ENCODE measurements around the gene ESR2. TPM values are rescaled to one million over a fixed set of nuclear protein-coding genes. Genes with fewer than 3 reads are reported as not detected.

Gene ESR2
- total and polyA plus RNA-seq, 2 of the 8 experiments (the other 6 are each of a cell fraction or from before 2014, with no cell fraction given), result 0.19 to 0.23 TPM

DNA sequence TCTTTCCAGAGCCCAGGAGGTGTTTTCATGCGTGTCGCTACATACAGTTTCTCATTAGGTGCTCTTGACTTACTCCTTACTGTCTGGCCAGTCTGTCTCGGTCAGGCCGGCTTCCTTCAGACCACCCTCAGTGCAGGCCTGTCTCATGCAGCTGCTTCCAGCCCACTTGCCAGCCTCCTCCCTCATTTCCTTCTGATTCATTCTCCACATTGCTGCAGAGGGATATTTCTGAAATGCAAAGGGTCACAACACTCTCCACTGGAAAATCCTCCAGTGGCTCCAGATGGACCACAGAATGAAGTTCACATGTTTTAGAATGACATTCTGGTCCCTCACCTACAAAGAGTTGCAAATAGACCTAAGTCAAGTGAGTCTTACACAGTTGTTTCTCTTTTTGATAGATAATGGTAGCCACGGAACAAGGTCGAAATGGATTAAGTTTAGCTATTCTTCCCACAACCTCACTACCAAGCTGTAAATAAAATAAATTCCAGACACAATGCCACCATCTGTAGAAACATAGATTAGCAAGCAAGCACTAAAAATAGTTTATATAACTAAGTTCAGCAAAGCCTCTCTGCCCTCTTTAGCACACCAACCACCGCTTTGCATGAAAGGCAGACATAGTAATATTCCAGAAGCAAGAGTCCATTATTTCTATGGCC is 146.9 kb downstream of the ESR2 start (continued):
- TF ChIP-seq FOSL1 (IDR thresholded peaks at IDR 0.05; ENCODE audit: insufficient read depth, low read depth, low read length), result no peak
- no peak for TF ChIP-seq CHD1 (IDR thresholded peaks at IDR 0.05; ENCODE audit: low read depth, low read length)
- TF ChIP-seq BCL11A (IDR thresholded peaks at IDR 0.05; ENCODE audit: low read depth in 2 of 2, low read length in 2 of 2), result no peak
- TF ChIP-seq SIN3A (conservative IDR thresholded peaks at IDR 0.05 in 1 of 2, IDR thresholded peaks at IDR 0.05 in 1 of 2; ENCODE audit: low read depth in 1 of 2, low read length in 2 of 2), result no peak
- TF ChIP-seq, protein P1, sequence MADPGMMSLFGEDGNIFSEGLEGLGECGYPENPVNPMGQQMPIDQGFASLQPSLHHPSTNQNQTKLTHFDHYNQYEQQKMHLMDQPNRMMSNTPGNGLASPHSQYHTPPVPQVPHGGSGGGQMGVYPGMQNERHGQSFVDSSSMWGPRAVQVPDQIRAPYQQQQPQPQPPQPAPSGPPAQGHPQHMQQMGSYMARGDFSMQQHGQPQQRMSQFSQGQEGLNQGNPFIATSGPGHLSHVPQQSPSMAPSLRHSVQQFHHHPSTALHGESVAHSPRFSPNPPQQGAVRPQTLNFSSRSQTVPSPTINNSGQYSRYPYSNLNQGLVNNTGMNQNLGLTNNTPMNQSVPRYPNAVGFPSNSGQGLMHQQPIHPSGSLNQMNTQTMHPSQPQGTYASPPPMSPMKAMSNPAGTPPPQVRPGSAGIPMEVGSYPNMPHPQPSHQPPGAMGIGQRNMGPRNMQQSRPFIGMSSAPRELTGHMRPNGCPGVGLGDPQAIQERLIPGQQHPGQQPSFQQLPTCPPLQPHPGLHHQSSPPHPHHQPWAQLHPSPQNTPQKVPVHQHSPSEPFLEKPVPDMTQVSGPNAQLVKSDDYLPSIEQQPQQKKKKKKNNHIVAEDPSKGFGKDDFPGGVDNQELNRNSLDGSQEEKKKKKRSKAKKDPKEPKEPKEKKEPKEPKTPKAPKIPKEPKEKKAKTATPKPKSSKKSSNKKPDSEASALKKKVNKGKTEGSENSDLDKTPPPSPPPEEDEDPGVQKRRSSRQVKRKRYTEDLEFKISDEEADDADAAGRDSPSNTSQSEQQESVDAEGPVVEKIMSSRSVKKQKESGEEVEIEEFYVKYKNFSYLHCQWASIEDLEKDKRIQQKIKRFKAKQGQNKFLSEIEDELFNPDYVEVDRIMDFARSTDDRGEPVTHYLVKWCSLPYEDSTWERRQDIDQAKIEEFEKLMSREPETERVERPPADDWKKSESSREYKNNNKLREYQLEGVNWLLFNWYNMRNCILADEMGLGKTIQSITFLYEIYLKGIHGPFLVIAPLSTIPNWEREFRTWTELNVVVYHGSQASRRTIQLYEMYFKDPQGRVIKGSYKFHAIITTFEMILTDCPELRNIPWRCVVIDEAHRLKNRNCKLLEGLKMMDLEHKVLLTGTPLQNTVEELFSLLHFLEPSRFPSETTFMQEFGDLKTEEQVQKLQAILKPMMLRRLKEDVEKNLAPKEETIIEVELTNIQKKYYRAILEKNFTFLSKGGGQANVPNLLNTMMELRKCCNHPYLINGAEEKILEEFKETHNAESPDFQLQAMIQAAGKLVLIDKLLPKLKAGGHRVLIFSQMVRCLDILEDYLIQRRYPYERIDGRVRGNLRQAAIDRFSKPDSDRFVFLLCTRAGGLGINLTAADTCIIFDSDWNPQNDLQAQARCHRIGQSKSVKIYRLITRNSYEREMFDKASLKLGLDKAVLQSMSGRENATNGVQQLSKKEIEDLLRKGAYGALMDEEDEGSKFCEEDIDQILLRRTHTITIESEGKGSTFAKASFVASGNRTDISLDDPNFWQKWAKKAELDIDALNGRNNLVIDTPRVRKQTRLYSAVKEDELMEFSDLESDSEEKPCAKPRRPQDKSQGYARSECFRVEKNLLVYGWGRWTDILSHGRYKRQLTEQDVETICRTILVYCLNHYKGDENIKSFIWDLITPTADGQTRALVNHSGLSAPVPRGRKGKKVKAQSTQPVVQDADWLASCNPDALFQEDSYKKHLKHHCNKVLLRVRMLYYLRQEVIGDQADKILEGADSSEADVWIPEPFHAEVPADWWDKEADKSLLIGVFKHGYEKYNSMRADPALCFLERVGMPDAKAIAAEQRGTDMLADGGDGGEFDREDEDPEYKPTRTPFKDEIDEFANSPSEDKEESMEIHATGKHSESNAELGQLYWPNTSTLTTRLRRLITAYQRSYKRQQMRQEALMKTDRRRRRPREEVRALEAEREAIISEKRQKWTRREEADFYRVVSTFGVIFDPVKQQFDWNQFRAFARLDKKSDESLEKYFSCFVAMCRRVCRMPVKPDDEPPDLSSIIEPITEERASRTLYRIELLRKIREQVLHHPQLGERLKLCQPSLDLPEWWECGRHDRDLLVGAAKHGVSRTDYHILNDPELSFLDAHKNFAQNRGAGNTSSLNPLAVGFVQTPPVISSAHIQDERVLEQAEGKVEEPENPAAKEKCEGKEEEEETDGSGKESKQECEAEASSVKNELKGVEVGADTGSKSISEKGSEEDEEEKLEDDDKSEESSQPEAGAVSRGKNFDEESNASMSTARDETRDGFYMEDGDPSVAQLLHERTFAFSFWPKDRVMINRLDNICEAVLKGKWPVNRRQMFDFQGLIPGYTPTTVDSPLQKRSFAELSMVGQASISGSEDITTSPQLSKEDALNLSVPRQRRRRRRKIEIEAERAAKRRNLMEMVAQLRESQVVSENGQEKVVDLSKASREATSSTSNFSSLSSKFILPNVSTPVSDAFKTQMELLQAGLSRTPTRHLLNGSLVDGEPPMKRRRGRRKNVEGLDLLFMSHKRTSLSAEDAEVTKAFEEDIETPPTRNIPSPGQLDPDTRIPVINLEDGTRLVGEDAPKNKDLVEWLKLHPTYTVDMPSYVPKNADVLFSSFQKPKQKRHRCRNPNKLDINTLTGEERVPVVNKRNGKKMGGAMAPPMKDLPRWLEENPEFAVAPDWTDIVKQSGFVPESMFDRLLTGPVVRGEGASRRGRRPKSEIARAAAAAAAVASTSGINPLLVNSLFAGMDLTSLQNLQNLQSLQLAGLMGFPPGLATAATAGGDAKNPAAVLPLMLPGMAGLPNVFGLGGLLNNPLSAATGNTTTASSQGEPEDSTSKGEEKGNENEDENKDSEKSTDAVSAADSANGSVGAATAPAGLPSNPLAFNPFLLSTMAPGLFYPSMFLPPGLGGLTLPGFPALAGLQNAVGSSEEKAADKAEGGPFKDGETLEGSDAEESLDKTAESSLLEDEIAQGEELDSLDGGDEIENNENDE (IDR thresholded peaks at IDR 0.05; ENCODE audit: insufficient replicate concordance, low read length), result no peak
- no peak for TF ChIP-seq POLR2A (IDR thresholded peaks at IDR 0.05; ENCODE audit: control extremely low read depth in 1 of 2, low read depth in 2 of 2, low read length in 2 of 2)
- TF ChIP-seq CHD2 (IDR thresholded peaks at IDR 0.05; ENCODE audit: low read length), result no peak
- no peak for TF ChIP-seq MAFK (IDR thresholded peaks at IDR 0.05; ENCODE audit: low read depth, low read length)
- no peak for TF ChIP-seq TBP (IDR thresholded peaks at IDR 0.05; ENCODE audit: low read depth, low read length)
